ENCODE data around the gene SLC24A5.

GRCh38 chr15:48120745-48121144, at the start of gene SLC24A5:
- TF ChIP-seq, protein P1, sequence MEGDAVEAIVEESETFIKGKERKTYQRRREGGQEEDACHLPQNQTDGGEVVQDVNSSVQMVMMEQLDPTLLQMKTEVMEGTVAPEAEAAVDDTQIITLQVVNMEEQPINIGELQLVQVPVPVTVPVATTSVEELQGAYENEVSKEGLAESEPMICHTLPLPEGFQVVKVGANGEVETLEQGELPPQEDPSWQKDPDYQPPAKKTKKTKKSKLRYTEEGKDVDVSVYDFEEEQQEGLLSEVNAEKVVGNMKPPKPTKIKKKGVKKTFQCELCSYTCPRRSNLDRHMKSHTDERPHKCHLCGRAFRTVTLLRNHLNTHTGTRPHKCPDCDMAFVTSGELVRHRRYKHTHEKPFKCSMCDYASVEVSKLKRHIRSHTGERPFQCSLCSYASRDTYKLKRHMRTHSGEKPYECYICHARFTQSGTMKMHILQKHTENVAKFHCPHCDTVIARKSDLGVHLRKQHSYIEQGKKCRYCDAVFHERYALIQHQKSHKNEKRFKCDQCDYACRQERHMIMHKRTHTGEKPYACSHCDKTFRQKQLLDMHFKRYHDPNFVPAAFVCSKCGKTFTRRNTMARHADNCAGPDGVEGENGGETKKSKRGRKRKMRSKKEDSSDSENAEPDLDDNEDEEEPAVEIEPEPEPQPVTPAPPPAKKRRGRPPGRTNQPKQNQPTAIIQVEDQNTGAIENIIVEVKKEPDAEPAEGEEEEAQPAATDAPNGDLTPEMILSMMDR (IDR thresholded peaks at IDR 0.05 in 4 of 5, conservative IDR thresholded peaks at IDR 0.05 in 1 of 5): no peak
- TF ChIP-seq POLR2A (IDR thresholded peaks at IDR 0.05): no peak

Data from gastrocnemius medialis (tissue), 4 donors.